HCT116 (cell line): ENCODE results near the gene SYNE1. TPM values are rescaled to one million over a fixed set of nuclear protein-coding genes. Genes with fewer than 3 reads are reported as not detected.

Experiments used
- ATAC-seq: fragments of 200-7000 bp; cut with Tn5 transposase; 2 replicates; pipeline ENCODE4 v1.9.1; 2020; ENCODE audit warnings: mild to moderate bottlenecking, moderate library complexity
- BruUV-seq: library from RNA; stranded (reverse); fragments of 400-500 nt; replicated peaks from 2 replicates; lab custom pipeline; 2021; lab: Mats Ljungman, UMichigan
- CTCF ChIA-PET: fragments of 300-600 bp; sonication (Branson Sonifier 250); formaldehyde crosslinking; loops from one replicate; lab custom pipeline; 2021; ENCODE audit warnings: antibody characterized with exemption; lab: Charles Lee
- POLR2A ChIA-PET: fragments of 300-600, 350-600 bp; sonication (Branson Sonifier 250); formaldehyde crosslinking; loops from one replicate; lab custom pipeline; 2021; ENCODE audit warnings: antibody characterized with exemption; lab: Charles Lee
- RAD21 ChIA-PET, 2 experiments: fragments of 300-600 bp; sonication (Branson Sonifier 250); formaldehyde crosslinking; loops; one replicate each; lab custom pipeline; 2023; ENCODE audit warnings: low total read pairs in 2 of 2; ENCODE audit not compliant: uncharacterized antibody in 2 of 2, unreplicated experiment in 2 of 2, low non-redundant PET in 1 of 2; lab: Charles Lee
- DNase-seq: peaks from one replicate; pipeline ENCODE4 v3.0.0-alpha.2; 2010; ENCODE audit warnings: low read depth, low spot score
- H2AFZ ChIP-seq: fragments of 200-600 bp; shearing (Covaris generic), sonication (generic); 2 replicates; pipeline ENCODE4 v1.6.1; 2017; ENCODE audit warnings: low read depth, mixed run types, mixed read lengths, antibody characterized with exemption, low read length; ENCODE audit not compliant: poor library complexity, severe bottlenecking
- H3K27ac ChIP-seq: 2 replicates; pipeline ENCODE4 v1.5.1; 2012; ENCODE audit warnings: low read depth, low read length
- H3K27me3 ChIP-seq: fragments of 200-600 bp; sonication (generic); 2 replicates; pipeline ENCODE4 v1.6.1; 2016; ENCODE audit warnings: mixed run types, low read length, mixed read lengths; ENCODE audit not compliant: insufficient read depth
- H3K36me3 ChIP-seq, 2 experiments: fragments of 200-500 bp in 1 of 2; fragments of 200-600 bp in 1 of 2; sonication (Bioruptor generic) in 1 of 2; sonication (generic) in 1 of 2; 2 replicates each; pipeline versions ENCODE4 v1.5.1 to v1.6.1; 2014 to 2016; ENCODE audit warnings: low read length in 2 of 2, inconsistent platforms in 1 of 2, mixed read lengths in 1 of 2, mixed run types in 1 of 2; ENCODE audit not compliant: insufficient read depth in 2 of 2, control insufficient read depth in 1 of 2
- H3K4me1 ChIP-seq, 2 experiments: fragments of 200-600 bp in 1 of 2; sonication (generic) in 1 of 2; 2 replicates each; pipeline versions ENCODE4 v1.5.1 to v1.6.1; 2012 to 2017; ENCODE audit warnings: low read length in 2 of 2, inconsistent platforms in 1 of 2, mild to moderate bottlenecking in 1 of 2, mixed read lengths in 1 of 2, mixed run types in 1 of 2, moderate library complexity in 1 of 2; ENCODE audit not compliant: insufficient read depth in 2 of 2, control insufficient read depth in 1 of 2
- H3K4me2 ChIP-seq: fragments of 200-600 bp; sonication (generic); 2 replicates; pipeline ENCODE4 v1.6.1; 2017; ENCODE audit warnings: mixed run types, low read length, mixed read lengths
- H3K4me3 ChIP-seq, 2 experiments: fragments of 200-600 bp in 1 of 2; sonication (generic) in 1 of 2; replicated peaks in 1 of 2; 2 replicates each; pipeline ENCODE4 v1.5.1; 2011 to 2016; ENCODE audit warnings: low read length in 2 of 2, control low read depth in 1 of 2, low read depth in 1 of 2, mild to moderate bottlenecking in 1 of 2, mixed read lengths in 1 of 2, mixed run types in 1 of 2
- H3K79me2 ChIP-seq: fragments of 200-600 bp; sonication (generic); 2 replicates; pipeline ENCODE4 v1.6.1; 2017; ENCODE audit warnings: mild to moderate bottlenecking, mixed run types, low read length, moderate library complexity, mixed read lengths; ENCODE audit not compliant: insufficient read depth
- H3K9ac ChIP-seq: fragments of 200-600 bp; sonication (generic); 2 replicates; pipeline ENCODE4 v1.6.1; 2016; ENCODE audit warnings: low read length, mixed read lengths
- H3K9me2 ChIP-seq: fragments of 200-600 bp; sonication (generic), shearing (Covaris generic); 2 replicates; pipeline ENCODE4 v1.6.1; 2017; ENCODE audit warnings: mixed run types, mild to moderate bottlenecking, moderate library complexity; ENCODE audit not compliant: insufficient read depth
- H3K9me3 ChIP-seq, 2 experiments: fragments of 200-500 bp in 1 of 2; fragments of 200-600 bp in 1 of 2; sonication (Bioruptor generic) in 1 of 2; sonication (generic) in 1 of 2; 2 replicates each; pipeline ENCODE4 v1.6.1; 2014 to 2017; ENCODE audit warnings: low read length in 2 of 2, mixed read lengths in 2 of 2, inconsistent platforms in 1 of 2, low read depth in 1 of 2, mild to moderate bottlenecking in 1 of 2, mixed run types in 1 of 2, moderate library complexity in 1 of 2; ENCODE audit not compliant: control insufficient read depth in 1 of 2, insufficient read depth in 1 of 2
- H4K20me1 ChIP-seq: fragments of 200-600 bp; sonication (generic), shearing (Covaris generic); 2 replicates; pipeline ENCODE4 v1.6.1; 2017; ENCODE audit warnings: mixed run types, mild to moderate bottlenecking, moderate library complexity; ENCODE audit not compliant: insufficient read depth
- EZH2 ChIP-seq: fragments of 200-600 bp; sonication (generic); IDR thresholded peaks from 2 replicates; pipeline ENCODE4 v1.6.1; 2017; ENCODE audit warnings: antibody characterized with exemption, mixed run types
- REST ChIP-seq: IDR thresholded peaks from 2 replicates; pipeline ENCODE4 v1.6.1; 2012; ENCODE audit warnings: low read depth
- YY1 ChIP-seq: IDR thresholded peaks from 2 replicates; pipeline ENCODE4 v1.6.1; 2011; ENCODE audit warnings: low read length, low read depth, moderate library complexity, mild to moderate bottlenecking; ENCODE audit not compliant: insufficient replicate concordance; ENCODE audit errors: extremely low read depth
- intact Hi-C: fragments of 100-400 bp; cut with micrococcal nuclease; formaldehyde crosslinking; loops from 2 replicates; pipeline ENCODE4 v1.10.0; 2022
- total RNA-seq: library from RNA; stranded (reverse); gene quantifications from one replicate; pipeline ENCODE4 v1.2.1, GENCODE V29; 2021; ENCODE audit not compliant: unreplicated experiment
- TF ChIP-seq, protein P1 (sequence below): IDR thresholded peaks from 2 replicates; pipeline ENCODE4 v1.6.1; 2011; ENCODE audit warnings: mild to moderate bottlenecking, low read length, moderate library complexity; ENCODE audit not compliant: insufficient replicate concordance; ENCODE audit errors: extremely low read depth

SYNE1 gene
- total RNA-seq, 1 experiment from 2014 or later: 5.4 TPM

DNA sequence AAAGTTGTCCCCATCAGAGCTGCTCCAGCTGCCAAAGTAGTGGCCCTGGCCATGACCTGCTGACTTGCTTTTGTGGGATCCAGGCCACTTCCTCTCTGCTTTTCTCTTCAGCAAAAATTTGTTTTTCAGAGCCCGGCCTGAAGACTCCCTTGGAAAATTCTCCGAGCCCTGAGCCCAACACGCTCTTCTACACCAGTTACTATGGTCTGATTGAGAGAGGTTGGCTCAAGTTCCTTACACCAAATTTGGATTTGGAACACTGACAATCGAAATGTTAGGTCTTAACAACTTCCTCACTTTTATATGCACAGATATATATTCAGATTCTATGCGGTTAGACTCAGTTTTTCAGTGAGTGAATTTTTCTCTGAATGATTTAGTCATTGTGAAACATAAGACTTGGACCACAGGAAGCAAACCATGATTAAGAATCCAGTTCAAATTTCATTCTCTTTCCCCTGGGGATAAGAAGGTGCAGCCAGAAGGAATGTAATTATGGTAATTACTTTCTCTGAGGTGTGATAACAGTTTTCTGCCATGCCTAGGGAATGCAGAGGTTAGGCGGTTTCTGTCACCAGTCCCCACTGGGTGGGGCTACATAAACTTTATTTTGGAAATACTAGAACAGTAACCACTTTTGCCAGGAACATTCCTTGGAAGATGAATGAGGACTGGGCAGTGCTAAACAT, 365.2 kb downstream of the SYNE1 start:
- CTCF ChIA-PET: no interaction called here
- no TSS peak for BruUV-seq
- intact Hi-C loops: loop anchor here (10.0 kb wide), 1 partner anchor 403 kb away; no protein-coding TSS in a partner anchor
- no peaks in the 10 kb centered on the region for H3K4me1 ChIP-seq
- H3K9me3 ChIP-seq: no peaks in the 10 kb centered on the region
- no peaks in the 10 kb centered on the region for H3K27me3 ChIP-seq
- H4K20me1 ChIP-seq: no peaks in the 10 kb centered on the region
- no peak for TF ChIP-seq REST
- TF ChIP-seq EZH2: no peak
- TF ChIP-seq, protein P1, sequence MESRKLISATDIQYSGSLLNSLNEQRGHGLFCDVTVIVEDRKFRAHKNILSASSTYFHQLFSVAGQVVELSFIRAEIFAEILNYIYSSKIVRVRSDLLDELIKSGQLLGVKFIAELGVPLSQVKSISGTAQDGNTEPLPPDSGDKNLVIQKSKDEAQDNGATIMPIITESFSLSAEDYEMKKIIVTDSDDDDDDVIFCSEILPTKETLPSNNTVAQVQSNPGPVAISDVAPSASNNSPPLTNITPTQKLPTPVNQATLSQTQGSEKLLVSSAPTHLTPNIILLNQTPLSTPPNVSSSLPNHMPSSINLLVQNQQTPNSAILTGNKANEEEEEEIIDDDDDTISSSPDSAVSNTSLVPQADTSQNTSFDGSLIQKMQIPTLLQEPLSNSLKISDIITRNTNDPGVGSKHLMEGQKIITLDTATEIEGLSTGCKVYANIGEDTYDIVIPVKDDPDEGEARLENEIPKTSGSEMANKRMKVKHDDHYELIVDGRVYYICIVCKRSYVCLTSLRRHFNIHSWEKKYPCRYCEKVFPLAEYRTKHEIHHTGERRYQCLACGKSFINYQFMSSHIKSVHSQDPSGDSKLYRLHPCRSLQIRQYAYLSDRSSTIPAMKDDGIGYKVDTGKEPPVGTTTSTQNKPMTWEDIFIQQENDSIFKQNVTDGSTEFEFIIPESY: no peak
- no peak for TF ChIP-seq YY1
- H2AFZ ChIP-seq: no peak overlapping the region
- no peaks in the 10 kb centered on the region for H3K9me2 ChIP-seq
- no peak overlapping the region for H3K4me3 ChIP-seq
- POLR2A ChIA-PET: interaction anchor here (0.6 kb wide), 1 partner anchor 254 kb away, joined by 3 read pairs; no protein-coding TSS in a partner anchor
- no peaks in the 10 kb centered on the region for H3K36me3 ChIP-seq
- no peak for ATAC-seq
- H3K27ac ChIP-seq: no peak overlapping the region
- no peak overlapping the region for H3K9ac ChIP-seq
- no peak overlapping the region for H3K4me2 ChIP-seq
- no peaks in the 10 kb centered on the region for H3K79me2 ChIP-seq
- DNase-seq: no peak
- RAD21 ChIA-PET: no interaction called here
